ENCODE measurements around the gene CCDC170.
"Not testable (repeated sequence)": the region's sequence is repeated elsewhere in the genome, so short reads cannot be mapped to it uniquely, and the experiment has no call there.

CCDC170 gene

GRCh38 chr6:151494936-151495320 is 1.1 kb downstream of the CCDC170 start:
- DNase-seq, result no peak

- DNase-seq, result no peak
Measured at GRCh38 chr6:151495380-151495779, 1.6 kb downstream of the CCDC170 start.

- DNase-seq, result no peak
Measured at GRCh38 chr6:151497905-151498304, 4.1 kb downstream of the CCDC170 start.

GRCh38 chr6:151498327-151498726 is 4.5 kb downstream of the CCDC170 start:
- DNase-seq, result no peak

GRCh38 chr6:151499551-151499950 is 5.7 kb downstream of the CCDC170 start:
- no peak for DNase-seq

GRCh38 chr6:151501511-151502136 is 7.8 kb downstream of the CCDC170 start:
- no peak for DNase-seq

- DNase-seq, result no peak
Measured at GRCh38 chr6:151502499-151502898, 8.7 kb downstream of the CCDC170 start.

GRCh38 chr6:151506761-151507160 is 12.9 kb downstream of the CCDC170 start:
- no peak for DNase-seq

GRCh38 chr6:151509048-151509447 is 15.2 kb downstream of the CCDC170 start:
- no peak for DNase-seq

- no peak for DNase-seq
Measured at GRCh38 chr6:151512481-151512880, 18.7 kb downstream of the CCDC170 start.

GRCh38 chr6:151514000-151514730 is 20.3 kb downstream of the CCDC170 start:
- DNase-seq, result no peak

GRCh38 chr6:151518992-151519391 is 25.2 kb downstream of the CCDC170 start:
- not testable (repeated sequence) for DNase-seq

GRCh38 chr6:151523034-151523433 is 29.2 kb downstream of the CCDC170 start:
- DNase-seq, result no peak

- no peak for DNase-seq
Measured at GRCh38 chr6:151524059-151524458, 30.2 kb downstream of the CCDC170 start.

- no peak for DNase-seq
Measured at GRCh38 chr6:151534576-151534975, 40.8 kb downstream of the CCDC170 start.

- no peak for DNase-seq
Measured at GRCh38 chr6:151535476-151536187, 41.8 kb downstream of the CCDC170 start.

GRCh38 chr6:151536188-151536479 is 42.3 kb downstream of the CCDC170 start:
- no peak for DNase-seq

- no peak for DNase-seq
Measured at GRCh38 chr6:151537556-151537955, 43.7 kb downstream of the CCDC170 start.

GRCh38 chr6:151539506-151540268 is 45.9 kb downstream of the CCDC170 start:
- no peak for DNase-seq

GRCh38 chr6:151544453-151544852 is 50.6 kb downstream of the CCDC170 start:
- DNase-seq, result no peak

- not testable (repeated sequence) for DNase-seq
Measured at GRCh38 chr6:151544884-151545283, 51.1 kb downstream of the CCDC170 start.

- DNase-seq, result no peak
Measured at GRCh38 chr6:151546941-151547659, 53.3 kb downstream of the CCDC170 start.

GRCh38 chr6:151548201-151548600 is 54.4 kb downstream of the CCDC170 start:
- no peak for DNase-seq

All from activated CD4-positive, CD25-positive, alpha-beta regulatory T cell treated with anti-CD3 and anti-CD28 coated beads, Interleukin-2, amount 50 U/mL, for 72 hours (primary cell).